IMR-90 (cell line): ENCODE measurements around the gene OR5T1.

Source experiments
- CEBPB ChIP-seq: IDR thresholded peaks from 2 replicates; pipeline ENCODE4 v1.6.1; 2012; ENCODE audit warnings: low read depth, low read length, improper control_type of control experiment
- MAZ ChIP-seq: IDR thresholded peaks from 2 replicates; pipeline ENCODE4 v1.6.1; 2012; ENCODE audit warnings: low read depth, mild to moderate bottlenecking, low read length, improper control_type of control experiment, moderate library complexity, borderline replicate concordance
- NFE2L2 ChIP-seq: fragments of 150-350 bp; IDR thresholded peaks from 2 replicates; pipeline ENCODE4 v1.6.1; 2016; ENCODE audit warnings: low read depth, mild to moderate bottlenecking, low read length
- POLR2A ChIP-seq: IDR thresholded peaks from 2 replicates; pipeline ENCODE4 v1.6.1; 2012; ENCODE audit warnings: mild to moderate bottlenecking, low read depth, low read length
- RCOR1 ChIP-seq: IDR thresholded peaks from 2 replicates; pipeline ENCODE4 v1.6.1; 2012; ENCODE audit warnings: mild to moderate bottlenecking, low read length, improper control_type of control experiment; ENCODE audit not compliant: insufficient replicate concordance
- TF ChIP-seq, protein P1 (sequence below): conservative IDR thresholded peaks from 2 replicates; pipeline ENCODE4 v1.5.1; 2012; ENCODE audit warnings: mild to moderate bottlenecking, low read depth, low read length, improper control_type of control experiment

DNA sequence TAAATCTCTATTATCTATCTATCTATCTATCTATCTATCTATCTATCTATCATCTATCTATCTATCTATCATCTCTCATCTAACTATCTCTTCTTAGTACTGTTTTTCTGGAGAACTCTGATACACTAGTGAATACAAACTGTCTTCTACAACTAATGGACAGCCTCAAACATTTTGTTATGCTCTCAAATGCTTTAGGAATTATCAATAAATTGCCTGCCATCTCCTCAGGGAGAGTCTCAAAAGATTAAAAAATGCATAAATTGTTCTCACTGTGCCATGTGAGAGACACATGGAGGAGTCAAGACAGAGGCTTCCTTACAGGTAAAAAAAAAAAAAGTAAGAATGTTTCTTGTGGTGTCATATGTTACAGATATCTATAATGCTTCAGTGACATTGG is 40.9 kb downstream of the OR5T1 start, which contains the start of gene OR8K3:
- TF ChIP-seq, protein P1, sequence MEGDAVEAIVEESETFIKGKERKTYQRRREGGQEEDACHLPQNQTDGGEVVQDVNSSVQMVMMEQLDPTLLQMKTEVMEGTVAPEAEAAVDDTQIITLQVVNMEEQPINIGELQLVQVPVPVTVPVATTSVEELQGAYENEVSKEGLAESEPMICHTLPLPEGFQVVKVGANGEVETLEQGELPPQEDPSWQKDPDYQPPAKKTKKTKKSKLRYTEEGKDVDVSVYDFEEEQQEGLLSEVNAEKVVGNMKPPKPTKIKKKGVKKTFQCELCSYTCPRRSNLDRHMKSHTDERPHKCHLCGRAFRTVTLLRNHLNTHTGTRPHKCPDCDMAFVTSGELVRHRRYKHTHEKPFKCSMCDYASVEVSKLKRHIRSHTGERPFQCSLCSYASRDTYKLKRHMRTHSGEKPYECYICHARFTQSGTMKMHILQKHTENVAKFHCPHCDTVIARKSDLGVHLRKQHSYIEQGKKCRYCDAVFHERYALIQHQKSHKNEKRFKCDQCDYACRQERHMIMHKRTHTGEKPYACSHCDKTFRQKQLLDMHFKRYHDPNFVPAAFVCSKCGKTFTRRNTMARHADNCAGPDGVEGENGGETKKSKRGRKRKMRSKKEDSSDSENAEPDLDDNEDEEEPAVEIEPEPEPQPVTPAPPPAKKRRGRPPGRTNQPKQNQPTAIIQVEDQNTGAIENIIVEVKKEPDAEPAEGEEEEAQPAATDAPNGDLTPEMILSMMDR, result no peak
- TF ChIP-seq CEBPB, result no peak
- no peak for TF ChIP-seq RCOR1
- no peak for TF ChIP-seq POLR2A
- no peak for TF ChIP-seq NFE2L2
- no peak for TF ChIP-seq MAZ
